Effector memory CD8-positive, alpha-beta T cell (primary cell): ENCODE results near the gene UGT1A5.
A peak's percentile ranks its signal among the peaks of the same experiment; 100 is the strongest.
"Not testable (repeated sequence)": the region's sequence is repeated elsewhere in the genome, so short reads cannot be mapped to it uniquely, and the experiment has no call there.

ENCODE experiments used
- ATAC-seq: fragments of 150-1000 bp; cut with Tn5 transposase; replicated peaks from 2 replicates; pipeline ENCODE4 v1.10.0; 2021; ENCODE audit warnings: mild to moderate bottlenecking, moderate library complexity
- DNase-seq, 3 experiments: peaks; one replicate each; pipeline ENCODE4 v3.0.0; 2021
- H3K27ac Mint-ChIP-seq, 2 donors: one replicate each; pipeline ENCODE4 v1.8.0; 2022; ENCODE audit warnings: mild to moderate bottlenecking in 2 of 2, mixed read lengths in 2 of 2, moderate library complexity in 2 of 2
- H3K27me3 Mint-ChIP-seq, 2 donors: one replicate each; pipeline ENCODE4 v1.8.0; 2022; ENCODE audit warnings: mixed read lengths in 2 of 2
- H3K36me3 Mint-ChIP-seq: one replicate; pipeline ENCODE4 v1.8.0; 2022; ENCODE audit warnings: mild to moderate bottlenecking, moderate library complexity, mixed read lengths; ENCODE audit not compliant: insufficient read depth
- H3K4me1 Mint-ChIP-seq, 2 donors: one replicate each; pipeline ENCODE4 v1.8.0; 2022; ENCODE audit warnings: low read depth in 2 of 2, mixed read lengths in 2 of 2
- H3K4me3 Mint-ChIP-seq, 2 donors: one replicate each; pipeline ENCODE4 v1.8.0; 2022; ENCODE audit warnings: mild to moderate bottlenecking in 2 of 2, mixed read lengths in 2 of 2, moderate library complexity in 2 of 2
- H3K9me3 Mint-ChIP-seq, 2 donors: one replicate each; pipeline ENCODE4 v1.8.0; 2022; ENCODE audit warnings: mixed read lengths in 2 of 2

Gene UGT1A5

GRCh38 chr2:233705911-233706506 lies 6.7 kb upstream of the UGT1A5 start:
- Mint-ChIP-seq H3K4me3 (no peak overlapping the region), H3K36me3 (no peaks in the 10 kb centered on the region)

GRCh38 chr2:233706720-233707119 lies 6.0 kb upstream of the UGT1A5 start:
- no peak overlapping the region for H3K27ac Mint-ChIP-seq
- peaks cover 56 to 76% of the 10 kb centered on the region in 2 donors for H3K27me3 Mint-ChIP-seq
- ATAC-seq (no peak), DNase-seq (no peak)
- no peak overlapping the region for H3K4me3 Mint-ChIP-seq
- no peaks in the 10 kb centered on the region for H3K4me1 Mint-ChIP-seq
- H3K36me3 Mint-ChIP-seq: no peaks in the 10 kb centered on the region
- peaks cover 0 to 2% of the 10 kb centered on the region in 2 donors for H3K9me3 Mint-ChIP-seq

More at GRCh38 chr2:233705911-233706506, 6.7 kb upstream of the UGT1A5 start:
- peaks cover 0 to 2% of the 10 kb centered on the region in 2 donors for H3K9me3 Mint-ChIP-seq
- DNase-seq: no peak
- no peaks in the 10 kb centered on the region for H3K4me1 Mint-ChIP-seq
- no peak overlapping the region for H3K27ac Mint-ChIP-seq
- H3K27me3 Mint-ChIP-seq: peaks cover 49 to 76% of the 10 kb centered on the region in 2 donors
- ATAC-seq: no peak

- Mint-ChIP-seq H3K4me3 (no peak overlapping the region), H3K9me3 (peaks cover 0 to 2% of the 10 kb centered on the region in 2 donors), H3K27me3 (peaks cover 70 to 74% of the 10 kb centered on the region in 2 donors), H3K4me1 (no peaks in the 10 kb centered on the region), H3K27ac (no peak overlapping the region), H3K36me3 (no peaks in the 10 kb centered on the region)
- DNase-seq (no peak), ATAC-seq (no peak)
Measured at GRCh38 chr2:233707940-233708644, 4.6 kb upstream of the UGT1A5 start.

- H3K4me1 Mint-ChIP-seq: no peaks in the 10 kb centered on the region
- ATAC-seq (no peak), DNase-seq (no peak)
- no peak overlapping the region for H3K27ac Mint-ChIP-seq
- H3K27me3 Mint-ChIP-seq: peaks cover 75 to 79% of the 10 kb centered on the region in 2 donors
- peaks cover 3% of the 10 kb centered on the region for H3K36me3 Mint-ChIP-seq
- no peak overlapping the region for H3K4me3 Mint-ChIP-seq
- peaks cover 0 to 2% of the 10 kb centered on the region in 2 donors for H3K9me3 Mint-ChIP-seq
Measured at GRCh38 chr2:233708942-233709341, 3.8 kb upstream of the UGT1A5 start.

GRCh38 chr2:233711312-233712008 lies 1.2 kb upstream of the UGT1A5 start:
- ATAC-seq: peak; percentile 46
- H3K27ac Mint-ChIP-seq: no peak overlapping the region
- H3K27me3 Mint-ChIP-seq: peaks cover 67 to 90% of the 10 kb centered on the region in 2 donors
- no peak overlapping the region for H3K4me3 Mint-ChIP-seq
- no peaks in the 10 kb centered on the region for H3K9me3 Mint-ChIP-seq
- DNase-seq: peak; percentile 48 to 64 (median 63)
- peaks cover 3% of the 10 kb centered on the region for H3K36me3 Mint-ChIP-seq
- no peaks in the 10 kb centered on the region for H3K4me1 Mint-ChIP-seq

GRCh38 chr2:233713262-233713615 lies 532 bp downstream of the UGT1A5 start:
- Mint-ChIP-seq H3K4me1 (no peaks in the 10 kb centered on the region), H3K36me3 (peaks cover 3% of the 10 kb centered on the region), H3K27ac (no peak overlapping the region), H3K4me3 (no peak overlapping the region), H3K9me3 (no peaks in the 10 kb centered on the region), H3K27me3 (peaks cover 68 to 93% of the 10 kb centered on the region in 2 donors)
- DNase-seq: no peak
- no peak for ATAC-seq

- Mint-ChIP-seq H3K4me1 (no peaks in the 10 kb centered on the region), H3K27ac (no peak overlapping the region), H3K4me3 (no peak overlapping the region), H3K27me3 (peaks cover 70 to 93% of the 10 kb centered on the region in 2 donors), H3K9me3 (no peaks in the 10 kb centered on the region), H3K36me3 (peaks cover 3% of the 10 kb centered on the region)
- no peak for ATAC-seq
- DNase-seq: no peak
Measured at GRCh38 chr2:233714121-233714520, 1.4 kb downstream of the UGT1A5 start.

- H3K4me1 Mint-ChIP-seq: no peaks in the 10 kb centered on the region
- no peak within 1 kb of the TSS for H3K27ac Mint-ChIP-seq
- no peak within 1 kb of the TSS for H3K4me3 Mint-ChIP-seq
- peaks cover 47 to 76% of the 10 kb centered on the region in 2 donors for H3K27me3 Mint-ChIP-seq
- no peaks in the 10 kb centered on the region for H3K9me3 Mint-ChIP-seq
- DNase-seq (no peak), ATAC-seq (no peak)
- H3K36me3 Mint-ChIP-seq: peaks cover 2% of the 10 kb centered on the region
Measured at GRCh38 chr2:233718552-233718951, 5.8 kb downstream of the UGT1A5 start, which contains the start of gene UGT1A4. UGT1A4 (plus strand) TSS chr2:233718736; CDS start chr2:233718821, 85 bp downstream.

GRCh38 chr2:233728723-233729301 lies 16.1 kb downstream of the UGT1A5 start, which contains the start of gene UGT1A3:
UGT1A3 (plus strand) TSS chr2:233729042; CDS start chr2:233729127, 85 bp downstream.
- DNase-seq (no peak), ATAC-seq (no peak)
- H3K27ac Mint-ChIP-seq: no peak within 1 kb of the TSS
- no peaks in the 10 kb centered on the region for H3K9me3 Mint-ChIP-seq
- no peak within 1 kb of the TSS for H3K4me3 Mint-ChIP-seq
- H3K27me3 Mint-ChIP-seq: peaks cover 43 to 67% of the 10 kb centered on the region in 2 donors
- no peaks in the 10 kb centered on the region for H3K4me1 Mint-ChIP-seq
- no peaks in the 10 kb centered on the region for H3K36me3 Mint-ChIP-seq

- DNase-seq, H3K36me3 Mint-ChIP-seq, ATAC-seq, H3K4me1 Mint-ChIP-seq, H3K9me3 Mint-ChIP-seq, H3K27ac Mint-ChIP-seq, H3K4me3 Mint-ChIP-seq: not testable (repeated sequence)
- peaks cover 66 to 74% of the 10 kb centered on the region in 2 donors for H3K27me3 Mint-ChIP-seq
Measured at GRCh38 chr2:233736868-233737653, 24.4 kb downstream of the UGT1A5 start.

GRCh38 chr2:233740870-233741269 lies 28.2 kb downstream of the UGT1A5 start:
- DNase-seq: no peak
- no peaks in the 10 kb centered on the region for H3K9me3 Mint-ChIP-seq
- peaks cover 45 to 52% of the 10 kb centered on the region in 2 donors for H3K27me3 Mint-ChIP-seq
- no peak overlapping the region for H3K4me3 Mint-ChIP-seq
- no peak for ATAC-seq
- no peaks in the 10 kb centered on the region for H3K36me3 Mint-ChIP-seq
- H3K4me1 Mint-ChIP-seq: no peaks in the 10 kb centered on the region
- H3K27ac Mint-ChIP-seq: no peak overlapping the region

- H3K27me3 Mint-ChIP-seq: peaks cover 46 to 56% of the 10 kb centered on the region in 2 donors
- no peak overlapping the region for H3K4me3 Mint-ChIP-seq
- no peaks in the 10 kb centered on the region for H3K9me3 Mint-ChIP-seq
Measured at GRCh38 chr2:233743464-233744259, 31.0 kb downstream of the UGT1A5 start.

More at GRCh38 chr2:233743464-233744259, 31.0 kb downstream of the UGT1A5 start:
- Mint-ChIP-seq H3K36me3 (no peaks in the 10 kb centered on the region), H3K27ac (no peak overlapping the region), H3K4me1 (no peaks in the 10 kb centered on the region)
- ATAC-seq (no peak), DNase-seq (no peak)
